AG08395 (cell line): Measurements from ENCODE around the gene TBX21.
A peak's percentile ranks its signal among the peaks of the same experiment; 100 is the strongest.

Experiments used
- DNase-seq: peaks from one replicate; pipeline ENCODE4 v3.0.0; 2012; ENCODE audit warnings: mixed read lengths, low spot score

TBX21 gene

GRCh38 chr17:47714773-47715396, 18.2 kb upstream of the TBX21 start:
- DNase-seq = no peak

- no peak for DNase-seq
Measured at GRCh38 chr17:47715669-47716325, 17.2 kb upstream of the TBX21 start.

GRCh38 chr17:47716375-47716774, 16.7 kb upstream of the TBX21 start:
- DNase-seq = no peak

- DNase-seq = no peak
Measured at GRCh38 chr17:47717261-47717697, 15.8 kb upstream of the TBX21 start.

GRCh38 chr17:47717979-47718621, 14.9 kb upstream of the TBX21 start:
- DNase-seq = no peak

- DNase-seq = no peak
Measured at GRCh38 chr17:47718634-47719405, 14.2 kb upstream of the TBX21 start.

- DNase-seq = peak; percentile 80
Measured at GRCh38 chr17:47719411-47720152, 13.5 kb upstream of the TBX21 start.

- DNase-seq = no peak
Measured at GRCh38 chr17:47720196-47720595, 12.8 kb upstream of the TBX21 start.

- DNase-seq = peak; percentile 75
Measured at GRCh38 chr17:47720754-47721533, 12.1 kb upstream of the TBX21 start.

- DNase-seq = no peak
Measured at GRCh38 chr17:47721725-47722124, 11.3 kb upstream of the TBX21 start.

- DNase-seq = no peak
Measured at GRCh38 chr17:47724705-47725104, 8.3 kb upstream of the TBX21 start.

- DNase-seq = no peak
Measured at GRCh38 chr17:47725446-47726111, 7.5 kb upstream of the TBX21 start.

- no peak for DNase-seq
Measured at GRCh38 chr17:47726796-47727703, 6.0 kb upstream of the TBX21 start.

GRCh38 chr17:47727704-47728036, 5.4 kb upstream of the TBX21 start:
- DNase-seq = no peak

- no peak for DNase-seq
Measured at GRCh38 chr17:47728214-47728877, 4.7 kb upstream of the TBX21 start.

- DNase-seq = no peak
Measured at GRCh38 chr17:47729476-47729875, 3.6 kb upstream of the TBX21 start.

- DNase-seq = no peak
Measured at GRCh38 chr17:47730681-47731080, 2.4 kb upstream of the TBX21 start.

GRCh38 chr17:47731396-47731795, 1.6 kb upstream of the TBX21 start:
- DNase-seq = no peak

- DNase-seq = no peak
Measured at GRCh38 chr17:47732399-47733046, 513 bp upstream of the TBX21 start.
